ENCODE data around the gene ENTREP3.

Gene ENTREP3

GRCh38 chr1:155277902-155278688 is 22.8 kb upstream of the ENTREP3 start:
- DNase-seq = peak; percentile 87
- H2AFZ ChIP-seq (ENCODE audit: low read depth, low read length) = peak overlapping the region; percentile 73
- H3K27ac ChIP-seq (ENCODE audit: low read length) = no peak overlapping the region
- no peaks in the 10 kb centered on the region for H3K9me3 ChIP-seq (ENCODE audit: insufficient read depth, low read length, severe bottlenecking)
- peak overlapping the region; percentile 56 for H3K9ac ChIP-seq (ENCODE audit: low read depth, low read length)
- 0 out of 2 replicates have a peak, but pooled peaks cover 4% of the 10 kb centered on the region for H3K36me3 ChIP-seq (ENCODE audit: insufficient read depth, low read length)
- TF ChIP-seq EZH2 (IDR thresholded peaks at IDR 0.05; ENCODE audit: borderline replicate concordance, low read depth, low read length, severe bottlenecking) = no peak
- TF ChIP-seq CTCF (IDR thresholded peaks at IDR 0.05; ENCODE audit: borderline replicate concordance, extremely low read depth, low read length, poor library complexity, severe bottlenecking) = peak; percentile 53
- ATAC-seq (ENCODE audit: insufficient read depth, low read depth) = peak; percentile 29
- peaks cover 40% of the 10 kb centered on the region for H3K4me1 ChIP-seq (ENCODE audit: insufficient read depth, low read length)
- peak overlapping the region; percentile 43 to 78; a peak in 3 of 4 replicates for H3K4me3 ChIP-seq (ENCODE audit: low read depth in 1 of 2, low read length in 2 of 2)
- H3K27me3 ChIP-seq (ENCODE audit: insufficient read depth, low read length, poor library complexity) = no peaks in the 10 kb centered on the region
- H3K79me2 ChIP-seq (ENCODE audit: insufficient read depth, low read length) = peaks cover 8% of the 10 kb centered on the region
- peaks cover 11% of the 10 kb centered on the region for H4K20me1 ChIP-seq (ENCODE audit: insufficient read depth, low read length)
- peak overlapping the region; percentile 100 for H3K4me2 ChIP-seq (ENCODE audit: insufficient read depth, low read length)

- peak; percentile 73 for ATAC-seq (ENCODE audit: insufficient read depth, low read depth)
- Histone ChIP-seq H3K4me2 (ENCODE audit: insufficient read depth, low read length) (peak within 1 kb of the TSS; percentile 100), H3K9ac (ENCODE audit: low read depth, low read length) (peak within 1 kb of the TSS; percentile 56), H3K4me1 (ENCODE audit: insufficient read depth, low read length) (peaks cover 44% of the 10 kb centered on the region), H3K36me3 (ENCODE audit: insufficient read depth, low read length) (peaks cover under 1% of the 10 kb centered on the region; the same call in 1 of the 2 replicates), H3K27ac (ENCODE audit: low read length) (peak within 1 kb of the TSS; percentile 43), H4K20me1 (ENCODE audit: insufficient read depth, low read length) (peaks cover 16% of the 10 kb centered on the region), H3K79me2 (ENCODE audit: insufficient read depth, low read length) (peaks cover 16% of the 10 kb centered on the region), H3K27me3 (ENCODE audit: insufficient read depth, low read length, poor library complexity) (no peaks in the 10 kb centered on the region), H3K4me3 (ENCODE audit: low read depth in 1 of 2, low read length in 2 of 2) (peak within 1 kb of the TSS; percentile 43 to 78; a peak in 3 of 4 replicates), H2AFZ (ENCODE audit: low read depth, low read length) (peak within 1 kb of the TSS; percentile 73), H3K9me3 (ENCODE audit: insufficient read depth, low read length, severe bottlenecking) (no peaks in the 10 kb centered on the region)
- DNase-seq = peak; percentile 97
- TF ChIP-seq EZH2 (IDR thresholded peaks at IDR 0.05; ENCODE audit: borderline replicate concordance, low read depth, low read length, severe bottlenecking) (no peak), CTCF (IDR thresholded peaks at IDR 0.05; ENCODE audit: borderline replicate concordance, extremely low read depth, low read length, poor library complexity, severe bottlenecking) (peak; percentile 82)
Measured at GRCh38 chr1:155277070-155277901, 22.0 kb upstream of the ENTREP3 start, which contains the start of gene HCN3. TSS of gene HCN3 (plus strand) at chr1:155277463. CDS start at chr1:155277591, 128 bp downstream.

- TF ChIP-seq EZH2 (IDR thresholded peaks at IDR 0.05; ENCODE audit: borderline replicate concordance, low read depth, low read length, severe bottlenecking) (no peak), CTCF (IDR thresholded peaks at IDR 0.05; ENCODE audit: borderline replicate concordance, extremely low read depth, low read length, poor library complexity, severe bottlenecking) (no peak)
- Histone ChIP-seq H3K27me3 (ENCODE audit: insufficient read depth, low read length, poor library complexity) (no peaks in the 10 kb centered on the region), H3K27ac (ENCODE audit: low read length) (peak within 1 kb of the TSS; percentile 84), H4K20me1 (ENCODE audit: insufficient read depth, low read length) (peaks cover 27% of the 10 kb centered on the region; the same call in 1 of the 2 replicates), H3K79me2 (ENCODE audit: insufficient read depth, low read length) (peaks cover 45% of the 10 kb centered on the region), H3K4me2 (ENCODE audit: insufficient read depth, low read length) (peak within 1 kb of the TSS; percentile 97), H3K36me3 (ENCODE audit: insufficient read depth, low read length) (peaks cover 31% of the 10 kb centered on the region), H3K9ac (ENCODE audit: low read depth, low read length) (peak within 1 kb of the TSS; percentile 65), H3K4me3 (ENCODE audit: low read depth in 1 of 2, low read length in 2 of 2) (peak within 1 kb of the TSS; percentile 32 to 61; a peak in 3 of 4 replicates), H3K9me3 (ENCODE audit: insufficient read depth, low read length, severe bottlenecking) (no peaks in the 10 kb centered on the region), H2AFZ (ENCODE audit: low read depth, low read length) (peak within 1 kb of the TSS; percentile 70), H3K4me1 (ENCODE audit: insufficient read depth, low read length) (peaks cover 53% of the 10 kb centered on the region)
- DNase-seq = peak; percentile 98
- ATAC-seq (ENCODE audit: insufficient read depth, low read depth) = peak; percentile 83
Measured at GRCh38 chr1:155273343-155274245, 18.3 kb upstream of the ENTREP3 start, which contains the start of gene CLK2. TSS of gene CLK2 (minus strand) at chr1:155273504. CDS start at chr1:155270977, 2,527 bp downstream.

Data from DND-41 (cell line).